Upper lobe of left lung (tissue), 4 donors: Measurements from ENCODE around the gene CRB3.

ENCODE experiments used
- POLR2A ChIP-seq, 4 donors: fragments of 450-650 bp; IDR thresholded peaks; one replicate each; pipeline ENCODE4 v1.5.1; 2016 to 2017; ENCODE audit warnings: antibody characterized with exemption in 4 of 4, mild to moderate bottlenecking in 2 of 4
- POLR2AphosphoS5 ChIP-seq, 2 donors: sonication (generic); formaldehyde crosslinking; IDR thresholded peaks; one replicate each; pipeline ENCODE4 v1.5.1; 2017; ENCODE audit warnings: antibody characterized with exemption in 2 of 2
- TF ChIP-seq, protein P1 (sequence below), 6 experiments: fragments of 450-650 bp in 4 of 6; fragments of 200-600 bp in 2 of 6; sonication (generic) in 2 of 6; IDR thresholded peaks; one replicate each; pipeline ENCODE4 v1.5.1; 2016 to 2019; ENCODE audit warnings: antibody characterized with exemption in 6 of 6

DNA sequence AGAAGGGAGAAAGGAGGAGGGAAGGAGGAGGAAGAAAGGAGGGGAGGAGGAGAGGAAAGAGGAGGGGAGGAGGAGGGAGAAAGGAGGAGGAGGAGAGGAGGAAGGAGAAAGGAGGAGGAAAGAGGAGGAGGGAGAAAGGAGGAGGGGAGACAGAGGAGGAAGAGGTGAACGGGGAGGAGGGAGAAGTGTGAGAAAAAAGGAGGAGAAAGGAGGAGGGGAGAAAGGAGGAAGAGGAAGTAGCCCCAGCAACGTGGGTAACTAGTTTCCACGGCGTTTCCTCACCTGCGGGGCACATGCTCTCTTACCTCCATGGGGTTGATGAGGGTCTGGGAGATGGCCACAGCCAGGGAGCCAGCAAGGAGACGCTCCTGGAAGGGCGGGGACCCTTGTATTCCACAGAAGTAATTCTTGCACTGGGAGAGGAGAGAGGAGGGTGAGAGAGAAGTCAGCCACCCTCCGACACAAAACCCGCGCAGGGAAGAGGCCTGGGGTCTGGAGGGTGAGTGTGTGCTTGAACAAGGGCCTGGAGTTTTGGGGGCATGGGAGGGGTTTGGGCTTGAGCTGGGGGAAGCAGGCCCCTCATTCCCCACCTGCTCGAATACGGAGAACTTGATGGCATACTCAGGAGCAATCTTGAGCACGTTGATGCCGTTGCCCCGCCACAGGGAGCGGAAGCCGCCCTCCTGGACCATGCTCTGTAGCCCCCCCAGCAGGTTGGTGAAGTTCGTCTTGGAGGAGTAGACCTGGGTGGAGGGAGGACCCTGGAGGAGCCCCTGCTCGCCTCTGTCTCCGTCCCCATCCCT is 34.5 kb upstream of the CRB3 start:
- TF ChIP-seq, protein P1, sequence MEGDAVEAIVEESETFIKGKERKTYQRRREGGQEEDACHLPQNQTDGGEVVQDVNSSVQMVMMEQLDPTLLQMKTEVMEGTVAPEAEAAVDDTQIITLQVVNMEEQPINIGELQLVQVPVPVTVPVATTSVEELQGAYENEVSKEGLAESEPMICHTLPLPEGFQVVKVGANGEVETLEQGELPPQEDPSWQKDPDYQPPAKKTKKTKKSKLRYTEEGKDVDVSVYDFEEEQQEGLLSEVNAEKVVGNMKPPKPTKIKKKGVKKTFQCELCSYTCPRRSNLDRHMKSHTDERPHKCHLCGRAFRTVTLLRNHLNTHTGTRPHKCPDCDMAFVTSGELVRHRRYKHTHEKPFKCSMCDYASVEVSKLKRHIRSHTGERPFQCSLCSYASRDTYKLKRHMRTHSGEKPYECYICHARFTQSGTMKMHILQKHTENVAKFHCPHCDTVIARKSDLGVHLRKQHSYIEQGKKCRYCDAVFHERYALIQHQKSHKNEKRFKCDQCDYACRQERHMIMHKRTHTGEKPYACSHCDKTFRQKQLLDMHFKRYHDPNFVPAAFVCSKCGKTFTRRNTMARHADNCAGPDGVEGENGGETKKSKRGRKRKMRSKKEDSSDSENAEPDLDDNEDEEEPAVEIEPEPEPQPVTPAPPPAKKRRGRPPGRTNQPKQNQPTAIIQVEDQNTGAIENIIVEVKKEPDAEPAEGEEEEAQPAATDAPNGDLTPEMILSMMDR (IDR thresholded peaks at IDR 0.05) = no peak
- no peak for TF ChIP-seq POLR2AphosphoS5 (IDR thresholded peaks at IDR 0.05)
- no peak for TF ChIP-seq POLR2A (IDR thresholded peaks at IDR 0.05)
